HG03439 (cell line): ENCODE data around the gene CNST.
"Not testable (repeated sequence)": the region's sequence is repeated elsewhere in the genome, so short reads cannot be mapped to it uniquely, and the experiment has no call there.

Experiments
- ATAC-seq: cut with Tn5 transposase; IDR thresholded peaks from one replicate; pipeline ENCODE4 v1.9.1; 2021; ENCODE audit warnings: mild to moderate bottlenecking, moderate library complexity; ENCODE audit not compliant: unreplicated experiment

CNST gene

DNA sequence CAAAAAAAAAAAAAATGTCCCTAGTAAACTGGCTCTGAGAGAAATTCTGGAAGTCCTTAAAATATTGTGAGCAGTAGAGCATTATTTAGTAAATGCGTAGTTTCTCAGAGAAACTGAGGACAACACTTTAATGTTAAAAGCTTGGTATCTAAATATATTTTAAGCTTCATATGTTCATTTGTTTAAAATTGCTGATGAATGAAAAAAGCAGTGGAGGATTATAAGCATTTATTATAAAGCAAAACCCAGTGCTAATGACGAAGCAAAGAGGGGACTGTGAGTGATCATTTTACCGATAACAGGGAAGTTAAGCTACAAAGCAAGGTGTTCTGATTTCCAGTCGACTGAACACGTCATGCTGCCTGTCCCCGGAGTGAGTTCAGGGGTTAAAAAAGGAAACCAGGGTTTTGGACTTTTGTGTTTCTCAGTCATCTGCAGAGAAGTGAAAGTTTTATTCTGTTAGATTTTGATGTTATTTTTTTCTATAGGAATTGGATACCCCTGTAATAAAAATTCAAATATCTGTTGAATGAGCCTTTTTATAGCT, 93.4 kb downstream of the CNST start:
- no peak for ATAC-seq

GRCh38 chr1:246661451-246661850, 95.2 kb downstream of the CNST start:
- ATAC-seq, result no peak

DNA sequence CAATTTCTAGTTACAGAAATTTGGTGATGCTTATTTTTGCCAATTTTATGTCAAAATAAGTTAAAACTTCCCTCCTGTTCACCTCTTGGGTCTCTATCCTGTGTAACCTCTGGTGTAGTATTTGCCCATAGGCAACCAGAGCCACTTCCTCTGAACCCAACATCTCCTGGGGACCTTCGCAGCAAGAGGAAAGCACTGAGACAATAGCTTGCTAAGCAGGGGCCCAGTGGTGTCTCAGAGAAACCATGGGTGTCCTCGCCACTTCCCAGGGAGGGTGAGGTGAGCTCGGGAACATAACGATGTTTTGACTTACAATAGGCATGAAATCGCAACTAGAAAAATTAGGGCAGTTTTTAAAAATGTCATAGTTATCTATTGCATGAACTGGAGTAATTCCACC, 101.5 kb downstream of the CNST start:
- no peak for ATAC-seq

DNA sequence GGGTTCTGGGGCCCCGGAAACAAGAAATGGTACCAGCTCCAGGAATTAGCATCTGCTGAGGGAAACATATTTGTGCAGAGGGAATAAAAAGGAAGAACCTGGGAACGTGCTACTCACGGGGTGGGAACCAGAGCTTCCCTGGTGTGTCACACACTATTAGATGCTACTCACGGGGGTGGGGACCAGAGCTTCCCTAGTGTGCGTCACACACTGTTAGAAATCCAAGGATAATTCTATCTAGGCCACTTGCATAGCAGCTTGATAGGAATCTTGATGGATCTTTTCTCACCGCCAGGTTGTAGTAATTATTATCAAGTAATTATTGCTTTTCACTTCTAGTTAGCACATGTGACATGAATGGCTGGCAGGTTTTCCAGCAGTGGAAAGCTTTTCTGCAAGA, 103.4 kb downstream of the CNST start:
- ATAC-seq, result no peak

DNA sequence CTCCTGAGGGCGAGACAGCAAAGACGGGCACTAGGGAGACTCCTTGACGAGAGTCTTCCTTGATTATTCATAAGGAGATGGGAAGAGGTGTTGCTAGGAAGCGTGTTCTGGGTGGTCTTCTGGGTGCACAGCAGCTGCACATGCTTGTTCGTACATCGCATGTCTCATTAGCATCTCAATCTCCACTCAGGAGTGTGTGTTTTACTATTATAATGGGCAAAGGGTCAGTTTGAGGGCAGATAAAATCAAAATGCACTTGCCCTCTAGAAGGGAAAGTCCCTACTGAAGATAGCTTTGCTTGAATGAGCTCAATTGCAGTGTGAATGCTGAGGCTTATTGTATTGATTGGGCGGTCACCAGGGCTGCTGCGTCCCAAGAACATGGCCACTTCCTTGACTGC, 107.8 kb downstream of the CNST start:
- ATAC-seq, result no peak

DNA sequence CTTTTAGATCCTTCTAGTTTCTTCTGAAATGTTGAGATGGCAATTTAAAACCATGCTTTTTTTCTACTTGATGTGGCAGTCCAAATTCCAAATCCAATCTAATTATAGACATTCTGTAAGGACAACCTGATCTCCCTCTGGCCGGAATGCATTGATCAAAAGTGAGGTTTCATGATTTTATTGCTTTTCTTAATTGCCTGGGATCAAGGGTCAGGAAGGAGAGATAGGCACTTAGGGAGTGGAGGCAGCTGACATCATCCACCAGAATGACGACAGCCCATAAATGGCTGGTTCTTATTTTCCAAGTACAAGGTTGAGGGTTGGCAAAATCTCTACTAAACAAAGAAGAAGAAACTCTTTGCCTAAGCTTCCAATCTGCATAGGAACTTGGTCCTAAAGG, 111.6 kb downstream of the CNST start:
- ATAC-seq, result no peak

DNA sequence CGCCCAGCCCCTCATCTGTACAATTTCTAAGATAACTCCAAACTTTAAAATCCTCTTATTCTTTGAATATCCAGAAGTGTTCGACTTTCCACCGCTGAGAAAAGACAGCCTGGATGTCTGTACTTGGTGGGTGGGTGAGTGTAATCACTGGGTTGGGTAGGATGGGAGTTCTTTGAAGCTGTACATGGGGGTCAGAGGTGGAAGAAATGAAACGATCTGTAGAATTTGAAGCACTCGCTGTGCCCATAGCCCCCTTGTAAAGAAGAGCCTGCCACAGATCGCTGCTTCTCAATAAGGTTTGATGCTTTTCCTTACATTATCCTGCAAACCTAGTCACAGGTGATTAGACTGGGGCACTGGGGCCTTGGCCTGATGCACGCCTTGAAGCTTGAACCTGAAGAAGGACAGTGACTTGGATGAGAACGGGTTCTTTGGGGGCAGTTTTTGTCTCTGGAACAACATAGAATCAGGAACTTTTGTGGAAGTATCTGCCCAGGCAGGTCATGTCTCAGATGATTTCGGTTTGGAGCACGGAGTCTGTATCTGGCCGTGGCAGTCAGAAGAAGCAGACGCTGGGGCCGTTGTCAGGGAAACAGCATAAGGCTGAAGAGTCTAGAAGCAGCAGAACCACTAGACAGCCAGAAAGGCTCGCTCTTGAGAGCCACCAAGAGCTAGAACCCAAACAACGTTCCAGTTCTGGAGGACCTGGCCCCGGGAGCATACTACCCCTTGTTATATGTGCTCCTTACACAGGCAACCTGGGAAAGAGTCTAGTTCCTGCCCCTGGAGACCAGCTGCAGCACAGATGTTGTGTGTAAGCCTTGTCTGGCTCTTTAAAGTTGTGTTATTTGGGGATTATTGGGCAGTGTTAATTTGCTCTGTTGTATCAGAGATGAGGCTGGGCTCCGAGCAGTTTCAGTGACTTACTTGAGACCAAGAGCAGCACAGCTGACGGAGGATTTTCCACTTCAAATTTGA, 112.8 kb downstream of the CNST start:
- no peak for ATAC-seq

DNA sequence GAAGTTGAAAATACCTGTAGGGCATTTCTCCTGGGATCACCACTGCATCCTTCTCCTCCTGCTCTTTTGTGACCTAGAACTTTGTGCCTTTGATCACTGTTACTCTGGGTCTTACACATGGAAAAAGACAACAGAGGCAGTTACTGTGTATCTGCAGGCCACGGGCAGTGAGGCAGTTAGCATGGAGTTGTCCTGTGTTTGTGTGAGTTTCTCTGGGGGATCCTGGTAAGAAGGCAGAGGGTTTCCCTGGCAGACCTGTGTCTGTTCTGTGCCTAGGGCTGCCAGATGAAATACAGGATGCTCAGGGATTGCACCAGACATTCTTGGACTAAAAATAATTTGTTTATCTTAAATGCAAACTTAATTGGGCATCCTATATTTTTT, 113.5 kb downstream of the CNST start:
- ATAC-seq, result no peak

DNA sequence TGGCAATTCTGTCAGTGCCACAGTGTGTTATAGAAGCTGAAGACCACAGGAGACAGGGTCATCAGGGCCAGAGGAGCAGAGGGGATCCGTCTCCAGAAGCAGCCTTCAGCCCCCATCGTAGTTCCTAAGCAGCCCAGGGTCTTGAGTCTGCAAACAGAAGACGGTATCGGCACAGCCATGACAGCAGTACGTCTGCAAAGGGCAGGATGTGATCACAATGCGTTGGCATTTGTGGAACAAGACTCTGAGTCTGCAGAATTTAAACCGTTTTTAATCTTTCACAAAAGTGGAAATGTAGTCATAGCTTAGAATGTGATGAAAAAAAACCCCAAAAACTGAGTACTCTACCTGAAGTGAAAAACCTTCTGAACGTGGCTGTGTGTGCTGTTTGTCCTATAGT, 113.9 kb downstream of the CNST start:
- ATAC-seq, result no peak

GRCh38 chr1:246680696-246681130, 114.5 kb downstream of the CNST start:
- ATAC-seq, result no peak

GRCh38 chr1:246681900-246682895, 115.9 kb downstream of the CNST start:
- no peak for ATAC-seq

DNA sequence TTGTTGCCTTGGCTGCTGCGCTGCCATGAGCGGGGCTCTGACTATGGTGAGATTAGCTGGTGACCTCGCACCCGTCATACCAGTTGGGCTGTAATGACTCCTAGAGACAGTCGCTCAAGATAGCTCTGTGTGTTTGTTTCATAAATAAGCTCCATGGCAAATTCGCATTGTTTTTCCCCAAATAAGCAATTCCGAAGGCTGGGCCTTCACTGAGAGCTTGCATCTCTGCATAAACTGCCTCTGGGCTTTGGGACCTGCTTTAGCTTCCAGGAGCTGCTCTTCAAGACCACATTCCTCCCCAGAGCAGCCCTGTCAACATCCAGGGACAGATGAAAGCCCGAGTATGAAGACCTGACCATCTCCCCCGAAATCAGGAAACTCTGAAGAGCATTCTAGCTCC, 117.3 kb downstream of the CNST start:
- ATAC-seq, result no peak

- no peak for ATAC-seq
Measured at GRCh38 chr1:246687002-246687401, 120.7 kb downstream of the CNST start.

DNA sequence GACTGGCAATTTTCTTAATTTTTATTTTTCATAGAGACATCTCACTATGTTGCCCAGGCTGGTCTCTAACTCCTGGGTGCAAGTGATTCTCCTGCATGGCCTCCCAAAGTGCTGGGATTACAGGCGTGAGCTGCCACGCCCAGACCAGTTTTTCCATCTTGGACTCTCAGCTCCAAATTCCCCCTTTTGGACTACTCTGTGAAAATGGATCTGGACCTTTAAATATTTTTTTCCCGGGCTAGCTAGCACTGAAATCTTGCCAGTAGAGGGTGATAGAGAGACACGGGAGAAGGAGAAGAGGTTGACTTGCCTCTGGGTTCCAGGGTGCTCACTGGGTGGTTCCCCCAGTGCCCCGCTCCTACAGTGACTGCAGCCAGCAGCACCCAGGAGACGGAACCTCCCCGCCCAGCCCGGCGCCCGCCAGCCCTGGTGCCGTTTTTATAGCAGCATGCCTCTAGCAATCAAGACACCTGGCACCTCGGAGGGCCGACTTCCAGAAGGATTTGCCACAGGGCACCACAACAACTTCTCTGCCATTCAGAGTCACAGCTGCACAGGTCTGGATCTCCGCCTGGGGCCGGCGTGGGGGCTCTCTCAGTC, 123.3 kb downstream of the CNST start:
- peak; percentile 97 for ATAC-seq

DNA sequence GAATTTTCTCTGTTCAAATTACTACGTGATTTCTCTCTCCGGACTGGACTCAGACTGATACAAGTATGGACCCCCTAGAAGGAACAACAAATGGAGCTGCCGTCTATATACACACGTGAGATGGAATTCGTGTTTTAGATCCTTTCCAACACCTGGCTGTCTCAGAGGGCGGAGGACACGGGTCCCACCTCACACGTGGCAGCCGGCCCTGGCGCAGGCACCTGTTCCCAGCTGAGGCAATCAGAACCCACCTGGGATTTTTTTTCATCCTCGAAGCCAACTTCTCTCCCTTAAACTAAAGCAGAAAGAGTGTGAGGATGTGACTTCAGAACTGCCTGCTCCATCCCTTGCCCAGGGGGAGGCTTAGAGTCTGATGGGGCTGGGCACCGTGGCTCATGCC, 123.8 kb downstream of the CNST start:
- ATAC-seq, result no peak

- ATAC-seq, result no peak
Measured at GRCh38 chr1:246691622-246692495, 125.6 kb downstream of the CNST start.

GRCh38 chr1:246694213-246694895, 128.1 kb downstream of the CNST start:
- not testable (repeated sequence) for ATAC-seq

GRCh38 chr1:246695136-246695535, 128.9 kb downstream of the CNST start:
- ATAC-seq, result no peak

DNA sequence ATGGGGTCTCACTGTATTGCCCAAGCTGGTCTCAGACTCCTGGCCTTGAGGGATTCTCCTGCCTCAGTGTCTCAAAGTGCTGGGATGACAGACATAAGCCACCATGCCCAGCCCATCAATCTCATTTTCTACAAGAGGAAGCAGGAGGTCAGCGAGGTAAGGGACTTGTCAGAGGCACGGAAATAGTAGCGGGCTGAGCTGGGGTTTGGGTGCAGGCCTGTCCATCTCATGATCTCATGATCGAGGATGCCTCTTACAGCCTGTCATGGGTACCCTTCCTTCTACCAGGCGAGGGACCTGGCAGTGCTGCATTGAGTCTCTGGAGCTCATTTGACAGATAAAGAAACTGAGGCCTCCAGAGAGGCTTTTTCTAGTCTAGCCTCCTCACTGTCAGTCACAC, 129.4 kb downstream of the CNST start:
- no peak for ATAC-seq
